Activated CD8-positive, alpha-beta T cell treated with anti-CD3 and anti-CD28 coated beads for 36 hours (primary cell): Measurements from ENCODE around the gene IGFL3. TPM values are rescaled to one million over a fixed set of nuclear protein-coding genes. Genes with fewer than 3 reads are reported as not detected.
A peak's percentile ranks its signal among the peaks of the same experiment; 100 is the strongest.

Experiments used
- ATAC-seq: fragments of 200-7000 bp; cut with Tn5 transposase; one replicate; pipeline ENCODE4 v1.10.0; 2021; ENCODE audit warnings: mild to moderate bottlenecking, moderate library complexity
- CTCF ChIA-PET: fragments of 350-600 bp; sonication (Branson Sonifier 250); formaldehyde crosslinking; loops from one replicate; lab custom pipeline; 2021; ENCODE audit warnings: antibody characterized with exemption; lab: Charles Lee
- POLR2A ChIA-PET: fragments of 350-600 bp; sonication (Branson Sonifier 250); formaldehyde crosslinking; loops from one replicate; lab custom pipeline; 2021; ENCODE audit warnings: antibody characterized with exemption; lab: Charles Lee
- DNase-seq: peaks from one replicate; pipeline ENCODE4 v3.0.0-alpha.2; 2020
- H3K27ac Mint-ChIP-seq: one replicate; pipeline ENCODE4 v1.8.0; 2021; ENCODE audit warnings: mild to moderate bottlenecking, mixed read lengths
- H3K27me3 Mint-ChIP-seq: one replicate; pipeline ENCODE4 v1.8.0; 2021; ENCODE audit warnings: mixed read lengths
- H3K36me3 Mint-ChIP-seq: one replicate; pipeline ENCODE4 v1.8.0; 2021; ENCODE audit warnings: low read depth, mixed read lengths
- H3K4me1 Mint-ChIP-seq: one replicate; pipeline ENCODE4 v1.8.0; 2021; ENCODE audit warnings: low read depth, mixed read lengths
- H3K4me3 Mint-ChIP-seq: one replicate; pipeline ENCODE4 v1.8.0; 2021; ENCODE audit warnings: mild to moderate bottlenecking, moderate library complexity, mixed read lengths
- H3K9me3 Mint-ChIP-seq: one replicate; pipeline ENCODE4 v1.8.0; 2021; ENCODE audit warnings: mixed read lengths
- CTCF ChIP-seq: fragments of 200-600 bp; IDR thresholded peaks from one replicate; pipeline ENCODE4 v1.8.0; 2022; ENCODE audit warnings: antibody characterized with exemption, mild to moderate bottlenecking
- intact Hi-C: fragments of 100-400 bp; cut with micrococcal nuclease; formaldehyde crosslinking; loops from one replicate; pipeline ENCODE4 v1.10.0; 2022
- total RNA-seq, 2 experiments: library from RNA; stranded (reverse); gene quantifications; one replicate each; pipeline ENCODE4 v1.2.3, GENCODE V29; 2021

The IGFL3 gene
- total RNA-seq, 2 experiments from 2014 or later: not detected

- no peaks in the 10 kb centered on the region for H3K36me3 Mint-ChIP-seq
- H3K4me3 Mint-ChIP-seq: no peak overlapping the region
- no peak for DNase-seq
- intact Hi-C loops: no loop called here
- POLR2A ChIA-PET: no interaction called here
- H3K27me3 Mint-ChIP-seq: peaks cover 55% of the 10 kb centered on the region
- ATAC-seq: no peak
- H3K27ac Mint-ChIP-seq: peak overlapping the region; percentile 4
- TF ChIP-seq CTCF: no peak
- H3K9me3 Mint-ChIP-seq: no peaks in the 10 kb centered on the region
- CTCF ChIA-PET: no interaction called here
- H3K4me1 Mint-ChIP-seq: no peaks in the 10 kb centered on the region
Observed at GRCh38 chr19:46133777-46134241, 9.3 kb upstream of the IGFL3 start.

GRCh38 chr19:46133101-46133627 is 8.7 kb upstream of the IGFL3 start:
- Mint-ChIP-seq H3K27me3 (peaks cover 59% of the 10 kb centered on the region), H3K9me3 (no peaks in the 10 kb centered on the region), H3K36me3 (no peaks in the 10 kb centered on the region), H3K27ac (no peak overlapping the region), H3K4me3 (no peak overlapping the region), H3K4me1 (no peaks in the 10 kb centered on the region)
- CTCF ChIA-PET: no interaction called here
- DNase-seq: no peak
- no peak for ATAC-seq
- POLR2A ChIA-PET: no interaction called here
- intact Hi-C loops: no loop called here
- TF ChIP-seq CTCF: no peak

GRCh38 chr19:46132508-46133100 is 8.1 kb upstream of the IGFL3 start:
- Mint-ChIP-seq H3K27ac (no peak overlapping the region), H3K4me1 (no peaks in the 10 kb centered on the region), H3K4me3 (no peak overlapping the region), H3K27me3 (peaks cover 59% of the 10 kb centered on the region), H3K36me3 (no peaks in the 10 kb centered on the region), H3K9me3 (no peaks in the 10 kb centered on the region)
- no peak for TF ChIP-seq CTCF
- ChIA-PET CTCF (no interaction called here), POLR2A (no interaction called here)
- intact Hi-C loops: no loop called here
- ATAC-seq: no peak
- no peak for DNase-seq

GRCh38 chr19:46131485-46132143 is 7.1 kb upstream of the IGFL3 start:
- H3K4me1 Mint-ChIP-seq: no peaks in the 10 kb centered on the region
- intact Hi-C loops: no loop called here
- H3K27ac Mint-ChIP-seq: no peak overlapping the region
- DNase-seq (no peak), ATAC-seq (no peak)
- no peaks in the 10 kb centered on the region for H3K9me3 Mint-ChIP-seq
- H3K4me3 Mint-ChIP-seq: no peak overlapping the region
- ChIA-PET CTCF (interaction anchor here (0.8 kb wide), 1 partner anchor 12 kb away, joined by 3 read pairs; no protein-coding TSS in a partner anchor), POLR2A (no interaction called here)
- TF ChIP-seq CTCF: no peak
- H3K27me3 Mint-ChIP-seq: peaks cover 64% of the 10 kb centered on the region
- H3K36me3 Mint-ChIP-seq: no peaks in the 10 kb centered on the region

- no peaks in the 10 kb centered on the region for H3K36me3 Mint-ChIP-seq
- ChIA-PET CTCF (interaction anchor here (0.9 to 1.3 kb wide), 5 partner anchors 9 to 97 kb away, joined by 3 to 4 read pairs (median 3); partner anchors contain the start of gene IGFL2), POLR2A (no interaction called here)
- H3K9me3 Mint-ChIP-seq: no peaks in the 10 kb centered on the region
- no peaks in the 10 kb centered on the region for H3K4me1 Mint-ChIP-seq
- peaks cover 54% of the 10 kb centered on the region for H3K27me3 Mint-ChIP-seq
- intact Hi-C loops: no loop called here
- DNase-seq (no peak), ATAC-seq (no peak)
- no peak overlapping the region for H3K27ac Mint-ChIP-seq
- TF ChIP-seq CTCF: no peak
- H3K4me3 Mint-ChIP-seq: no peak overlapping the region
Observed at GRCh38 chr19:46126086-46126580, 1.6 kb upstream of the IGFL3 start.
